OCI-LY1 (cell line): Measurements from ENCODE around the gene SYNE1.

ENCODE experiments used
- H2AFZ ChIP-seq: fragments of 200-600 bp; sonication (generic), shearing (Covaris generic); 2 replicates; pipeline ENCODE4 v1.6.0; 2014; ENCODE audit warnings: antibody characterized with exemption, mild to moderate bottlenecking, low read length
- H3F3A ChIP-seq: fragments of 200-600 bp; sonication (generic), shearing (Covaris generic); 2 replicates; pipeline ENCODE4 v1.6.0; 2014; ENCODE audit warnings: mild to moderate bottlenecking, antibody characterized with exemption, low read length, moderate library complexity; ENCODE audit not compliant: insufficient read depth
- H3K27ac ChIP-seq: fragments of 200-600 bp; sonication (generic); 2 replicates; pipeline ENCODE4 v1.5.1; 2014; ENCODE audit warnings: low read length, mixed run types, mild to moderate bottlenecking, low read depth; ENCODE audit not compliant: poor library complexity, severe bottlenecking
- H3K27me3 ChIP-seq: fragments of 200-600 bp; sonication (generic); 2 replicates; pipeline ENCODE4 v1.6.0; 2014; ENCODE audit warnings: antibody characterized with exemption, mild to moderate bottlenecking, low read length, moderate library complexity; ENCODE audit not compliant: insufficient read depth
- H3K36me3 ChIP-seq: fragments of 200-600 bp; sonication (generic); 2 replicates; pipeline ENCODE4 v1.6.1; 2014; ENCODE audit warnings: mild to moderate bottlenecking, antibody characterized with exemption, low read length, moderate library complexity, mixed read lengths; ENCODE audit not compliant: insufficient read depth
- H3K4me1 ChIP-seq: fragments of 200-600 bp; sonication (generic); 2 replicates; pipeline ENCODE4 v1.5.1; 2014; ENCODE audit warnings: mild to moderate bottlenecking, low read length, moderate library complexity; ENCODE audit not compliant: insufficient read depth, severe bottlenecking
- H3K4me2 ChIP-seq: fragments of 200-600 bp; sonication (generic), shearing (Covaris generic); 2 replicates; pipeline ENCODE4 v1.6.1; 2014; ENCODE audit warnings: low read length
- H3K4me3 ChIP-seq: fragments of 200-600 bp; sonication (generic); 2 replicates; pipeline ENCODE4 v1.5.1; 2014; ENCODE audit warnings: low read length, low read depth, mild to moderate bottlenecking, mixed read lengths; ENCODE audit not compliant: poor library complexity, severe bottlenecking
- H3K79me2 ChIP-seq: fragments of 200-600 bp; shearing (Covaris generic); 2 replicates; pipeline ENCODE4 v1.6.1; 2016; ENCODE audit warnings: mixed run types, low read length, mixed read lengths; ENCODE audit not compliant: insufficient read depth
- H3K9ac ChIP-seq: fragments of 200-600 bp; sonication (generic), shearing (Covaris generic); 2 replicates; pipeline ENCODE4 v1.6.1; 2014; ENCODE audit warnings: mild to moderate bottlenecking, low read length, mixed read lengths
- H3K9me2 ChIP-seq: fragments of 200-600 bp; sonication (generic), shearing (Covaris generic); 2 replicates; pipeline ENCODE4 v1.6.1; 2014; ENCODE audit warnings: low read depth, mild to moderate bottlenecking, low read length, mixed read lengths
- H3K9me3 ChIP-seq: fragments of 200-600 bp; shearing (Covaris generic); 2 replicates; pipeline ENCODE4 v1.6.1; 2014; ENCODE audit warnings: low read length, mixed read lengths
- H4K20me1 ChIP-seq: fragments of 200-600 bp; sonication (generic), shearing (Covaris generic); 2 replicates; pipeline ENCODE4 v1.6.0; 2016; ENCODE audit warnings: mild to moderate bottlenecking, low read length; ENCODE audit not compliant: insufficient read depth
- CTCF ChIP-seq: fragments of 200-600 bp; sonication (generic), shearing (Covaris generic); IDR thresholded peaks from 2 replicates; pipeline ENCODE4 v1.5.1; 2017; ENCODE audit warnings: mild to moderate bottlenecking, antibody characterized with exemption, low read length, moderate library complexity, mixed read lengths
- EZH2 ChIP-seq: fragments of 200-600 bp; sonication (generic), shearing (Covaris generic); IDR thresholded peaks from 2 replicates; pipeline ENCODE4 v1.8.0; 2017; ENCODE audit warnings: borderline replicate concordance, mixed run types, mild to moderate bottlenecking, antibody characterized with exemption, low read length, moderate library complexity, mixed read lengths

SYNE1 gene

GRCh38 chr6:152298055-152298647 lies 339.0 kb downstream of the SYNE1 start:
- no peak overlapping the region for H2AFZ ChIP-seq
- H3K9me2 ChIP-seq, result no peaks in the 10 kb centered on the region
- no peaks in the 10 kb centered on the region for H3K9me3 ChIP-seq
- TF ChIP-seq EZH2 (no peak), CTCF (no peak)
- no peaks in the 10 kb centered on the region for H3F3A ChIP-seq
- peak overlapping the region; percentile 95 for H3K4me2 ChIP-seq
- peak overlapping the region; percentile 89 for H3K4me3 ChIP-seq
- H3K36me3 ChIP-seq, result peaks cover 15% of the 10 kb centered on the region
- peaks cover 27% of the 10 kb centered on the region for H3K79me2 ChIP-seq
- H4K20me1 ChIP-seq, result no peaks in the 10 kb centered on the region
- H3K27me3 ChIP-seq, result no peaks in the 10 kb centered on the region
- H3K4me1 ChIP-seq, result peaks cover 53% of the 10 kb centered on the region
- H3K9ac ChIP-seq, result peak overlapping the region; percentile 89
- peak overlapping the region; percentile 94 for H3K27ac ChIP-seq

GRCh38 chr6:152296648-152297376 lies 340.4 kb downstream of the SYNE1 start:
- Histone ChIP-seq H2AFZ (no peak overlapping the region), H3F3A (no peaks in the 10 kb centered on the region), H3K4me3 (no peak overlapping the region), H3K9ac (peak overlapping the region; percentile 25; the same call in 1 of the 2 replicates), H3K79me2 (peaks cover 27% of the 10 kb centered on the region), H3K27ac (peak overlapping the region; percentile 94), H3K36me3 (peaks cover 29% of the 10 kb centered on the region), H4K20me1 (no peaks in the 10 kb centered on the region), H3K4me1 (peaks cover 48% of the 10 kb centered on the region), H3K27me3 (no peaks in the 10 kb centered on the region), H3K4me2 (peak overlapping the region; percentile 22; the same call in 1 of the 2 replicates), H3K9me2 (no peaks in the 10 kb centered on the region), H3K9me3 (no peaks in the 10 kb centered on the region)
- TF ChIP-seq CTCF (no peak), EZH2 (no peak)

GRCh38 chr6:152295920-152296319 lies 341.2 kb downstream of the SYNE1 start:
- no peak overlapping the region for H3K9ac ChIP-seq
- peaks cover 35% of the 10 kb centered on the region for H3K36me3 ChIP-seq
- H3K4me2 ChIP-seq, result no peak overlapping the region
- no peak overlapping the region for H3K4me3 ChIP-seq
- H4K20me1 ChIP-seq, result no peaks in the 10 kb centered on the region
- H3K9me2 ChIP-seq, result no peaks in the 10 kb centered on the region
- peaks cover 45% of the 10 kb centered on the region for H3K4me1 ChIP-seq
- no peaks in the 10 kb centered on the region for H3K9me3 ChIP-seq
- no peaks in the 10 kb centered on the region for H3F3A ChIP-seq
- no peaks in the 10 kb centered on the region for H3K27me3 ChIP-seq
- H3K79me2 ChIP-seq, result peaks cover 19% of the 10 kb centered on the region
- H2AFZ ChIP-seq, result no peak overlapping the region
- TF ChIP-seq EZH2, result no peak
- TF ChIP-seq CTCF, result no peak
- no peak overlapping the region for H3K27ac ChIP-seq
